ENCODE data around the gene GPI.
A peak's percentile ranks its signal among the peaks of the same experiment; 100 is the strongest.

GPI gene

DNA sequence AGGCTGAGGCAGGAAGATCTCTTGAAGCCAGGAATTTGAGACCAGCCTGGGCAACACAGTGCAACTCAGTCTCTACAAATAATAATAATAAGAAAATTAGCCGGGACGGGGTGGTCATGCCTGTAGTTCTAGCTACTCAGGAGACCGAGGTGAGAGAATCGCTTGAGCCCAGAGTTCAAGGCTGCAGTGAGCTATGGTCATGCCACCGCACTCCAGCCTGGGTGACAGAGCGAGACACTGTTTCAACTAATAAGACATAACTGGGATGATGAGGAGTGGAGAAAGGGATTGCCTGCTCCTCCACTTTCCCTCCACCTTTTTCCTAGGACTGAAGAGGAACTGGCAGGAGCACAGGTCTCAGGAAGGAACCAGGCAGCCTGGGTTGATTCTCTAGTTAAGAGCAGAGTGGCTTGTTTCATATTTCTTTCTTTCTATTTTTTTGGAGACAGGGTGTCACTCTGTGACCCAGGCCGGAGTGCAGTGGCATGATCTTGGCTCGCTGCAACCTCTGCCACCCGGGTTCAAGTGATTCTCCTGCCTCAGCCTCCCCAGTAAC lies 4.6 kb upstream of the GPI start:
- H3K4me1 ChIP-seq: peaks cover 15% of the 10 kb centered on the region
- no peak overlapping the region for H2AFZ ChIP-seq
- H3K9ac ChIP-seq: no peak overlapping the region
- H3K36me3 ChIP-seq (ENCODE audit: control insufficient read depth, insufficient read depth, low read length): no peaks in the 10 kb centered on the region
- TF ChIP-seq, protein P1, sequence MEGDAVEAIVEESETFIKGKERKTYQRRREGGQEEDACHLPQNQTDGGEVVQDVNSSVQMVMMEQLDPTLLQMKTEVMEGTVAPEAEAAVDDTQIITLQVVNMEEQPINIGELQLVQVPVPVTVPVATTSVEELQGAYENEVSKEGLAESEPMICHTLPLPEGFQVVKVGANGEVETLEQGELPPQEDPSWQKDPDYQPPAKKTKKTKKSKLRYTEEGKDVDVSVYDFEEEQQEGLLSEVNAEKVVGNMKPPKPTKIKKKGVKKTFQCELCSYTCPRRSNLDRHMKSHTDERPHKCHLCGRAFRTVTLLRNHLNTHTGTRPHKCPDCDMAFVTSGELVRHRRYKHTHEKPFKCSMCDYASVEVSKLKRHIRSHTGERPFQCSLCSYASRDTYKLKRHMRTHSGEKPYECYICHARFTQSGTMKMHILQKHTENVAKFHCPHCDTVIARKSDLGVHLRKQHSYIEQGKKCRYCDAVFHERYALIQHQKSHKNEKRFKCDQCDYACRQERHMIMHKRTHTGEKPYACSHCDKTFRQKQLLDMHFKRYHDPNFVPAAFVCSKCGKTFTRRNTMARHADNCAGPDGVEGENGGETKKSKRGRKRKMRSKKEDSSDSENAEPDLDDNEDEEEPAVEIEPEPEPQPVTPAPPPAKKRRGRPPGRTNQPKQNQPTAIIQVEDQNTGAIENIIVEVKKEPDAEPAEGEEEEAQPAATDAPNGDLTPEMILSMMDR (IDR thresholded peaks at IDR 0.05): no peak
- H3K27ac ChIP-seq: no peak overlapping the region
- peaks cover 2% of the 10 kb centered on the region for H3K79me2 ChIP-seq
- H3K4me2 ChIP-seq (ENCODE audit: low read length): no peak overlapping the region
- no peaks in the 10 kb centered on the region for H3K9me3 ChIP-seq (ENCODE audit: control insufficient read depth, low read length)
- no peak overlapping the region for H3K4me3 ChIP-seq (ENCODE audit: low read depth, low read length)
- no peaks in the 10 kb centered on the region for H3K27me3 ChIP-seq (ENCODE audit: control insufficient read depth, insufficient read depth, low read length)

DNA sequence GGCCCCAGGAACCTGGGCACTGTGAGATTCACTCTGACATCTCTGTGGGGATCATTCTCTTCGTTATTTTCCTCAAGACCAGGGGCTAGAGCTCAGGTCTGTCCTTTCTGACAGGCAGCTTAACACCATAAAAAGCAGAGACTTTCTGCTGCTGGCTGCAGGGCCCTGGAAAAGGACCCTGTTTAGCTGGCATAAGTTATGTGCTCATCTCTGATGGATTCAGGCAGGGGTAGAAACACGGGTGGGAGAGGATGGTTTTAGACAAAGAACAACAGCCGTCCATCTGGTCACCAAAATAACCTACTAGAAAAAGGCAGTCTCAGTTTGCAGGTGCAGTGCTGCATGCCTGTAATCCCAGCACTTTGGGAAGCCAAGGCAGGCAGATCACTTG lies 2.3 kb upstream of the GPI start:
- H3K4me1 ChIP-seq: peaks cover 17% of the 10 kb centered on the region
- no peak overlapping the region for H3K27ac ChIP-seq
- no peaks in the 10 kb centered on the region for H3K36me3 ChIP-seq (ENCODE audit: control insufficient read depth, insufficient read depth, low read length)
- no peaks in the 10 kb centered on the region for H3K9me3 ChIP-seq (ENCODE audit: control insufficient read depth, low read length)
- no peak overlapping the region for H3K9ac ChIP-seq
- H3K4me2 ChIP-seq (ENCODE audit: low read length): no peak overlapping the region
- no peak overlapping the region for H2AFZ ChIP-seq
- peaks cover 24% of the 10 kb centered on the region for H3K79me2 ChIP-seq
- H3K27me3 ChIP-seq (ENCODE audit: control insufficient read depth, insufficient read depth, low read length): no peaks in the 10 kb centered on the region
- H3K4me3 ChIP-seq (ENCODE audit: low read depth, low read length): no peak overlapping the region
- TF ChIP-seq, protein P1 (IDR thresholded peaks at IDR 0.05): no peak

DNA sequence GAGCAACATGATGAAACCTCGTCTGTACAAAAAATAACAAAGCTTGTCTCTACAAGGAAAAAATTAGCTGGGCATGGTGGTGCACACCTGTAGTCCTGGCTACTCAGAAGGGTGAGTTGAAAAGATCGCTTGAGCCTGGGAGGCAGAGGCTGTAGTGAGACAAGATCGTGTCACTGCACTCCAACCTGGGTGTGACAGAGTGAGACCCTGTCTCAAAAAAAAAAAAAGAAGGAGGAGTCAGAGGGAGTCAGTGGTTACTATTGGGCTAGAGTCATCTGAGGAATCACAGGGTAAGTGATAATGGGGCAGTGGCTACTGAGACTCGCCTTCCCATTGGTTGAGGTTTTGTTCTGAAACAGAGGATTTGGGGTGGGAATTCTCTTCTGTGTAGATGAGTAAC lies 1.9 kb upstream of the GPI start:
- H3K79me2 ChIP-seq: peaks cover 28% of the 10 kb centered on the region
- no peaks in the 10 kb centered on the region for H3K9me3 ChIP-seq (ENCODE audit: control insufficient read depth, low read length)
- no peak overlapping the region for H3K4me3 ChIP-seq (ENCODE audit: low read depth, low read length)
- no peak overlapping the region for H3K4me2 ChIP-seq (ENCODE audit: low read length)
- H2AFZ ChIP-seq: no peak overlapping the region
- H3K36me3 ChIP-seq (ENCODE audit: control insufficient read depth, insufficient read depth, low read length): no peaks in the 10 kb centered on the region
- TF ChIP-seq, protein P1 (IDR thresholded peaks at IDR 0.05): no peak
- no peak overlapping the region for H3K9ac ChIP-seq
- H3K27ac ChIP-seq: no peak overlapping the region
- H3K27me3 ChIP-seq (ENCODE audit: control insufficient read depth, insufficient read depth, low read length): no peaks in the 10 kb centered on the region
- peaks cover 17% of the 10 kb centered on the region for H3K4me1 ChIP-seq

DNA sequence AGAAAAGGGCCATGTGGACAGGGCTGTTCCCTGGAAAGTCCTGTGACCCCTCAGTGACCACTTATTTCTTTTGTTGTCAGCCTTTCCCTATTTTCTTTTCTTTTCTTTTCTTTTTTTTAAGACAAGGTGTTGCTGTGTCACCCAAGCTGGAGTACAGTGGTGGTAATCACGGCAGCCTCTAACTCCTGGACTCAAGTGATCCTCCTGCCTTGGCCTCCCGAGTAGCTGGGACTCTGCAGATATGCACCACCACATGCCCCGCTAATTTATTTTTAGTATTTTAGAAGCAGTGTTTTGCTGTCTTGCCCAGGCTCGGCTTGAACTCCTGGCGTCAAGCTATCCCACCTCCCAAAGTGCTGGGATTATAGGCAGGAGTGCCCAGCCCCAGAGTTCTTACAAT lies 1.1 kb upstream of the GPI start:
- Histone ChIP-seq H3K36me3 (ENCODE audit: control insufficient read depth, insufficient read depth, low read length) (no peaks in the 10 kb centered on the region), H3K9me3 (ENCODE audit: control insufficient read depth, low read length) (no peaks in the 10 kb centered on the region), H3K27me3 (ENCODE audit: control insufficient read depth, insufficient read depth, low read length) (no peaks in the 10 kb centered on the region), H3K4me1 (peaks cover 12% of the 10 kb centered on the region), H2AFZ (no peak overlapping the region), H3K27ac (no peak overlapping the region), H3K9ac (no peak overlapping the region), H3K79me2 (peaks cover 35% of the 10 kb centered on the region), H3K4me3 (ENCODE audit: low read depth, low read length) (no peak overlapping the region), H3K4me2 (ENCODE audit: low read length) (no peak overlapping the region)
- TF ChIP-seq, protein P1 (IDR thresholded peaks at IDR 0.05): no peak

DNA sequence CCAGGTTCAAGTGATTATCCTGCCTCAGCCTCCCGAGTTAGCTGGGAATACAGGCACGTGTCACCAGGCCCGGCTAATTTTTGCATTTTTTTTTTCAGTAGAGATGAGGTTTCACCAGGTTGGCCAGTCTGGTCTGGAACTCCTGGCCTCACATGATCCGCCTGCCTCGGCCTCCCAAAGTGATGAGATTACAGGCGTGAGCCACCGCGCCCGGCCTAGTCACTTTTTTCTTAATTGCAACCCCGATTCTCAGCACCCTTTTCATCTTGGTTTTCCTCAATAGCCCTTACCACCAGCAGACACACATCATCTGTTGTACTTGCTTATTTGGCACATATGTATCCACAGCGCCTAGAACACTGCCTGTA lies 550 bp upstream of the GPI start:
- Histone ChIP-seq H2AFZ (peak overlapping the region; percentile 86), H3K9ac (no peak overlapping the region), H3K4me3 (ENCODE audit: low read depth, low read length) (peak overlapping the region; percentile 94), H3K4me2 (ENCODE audit: low read length) (peak overlapping the region; percentile 57), H3K36me3 (ENCODE audit: control insufficient read depth, insufficient read depth, low read length) (no peaks in the 10 kb centered on the region), H3K27ac (peak overlapping the region; percentile 62), H3K9me3 (ENCODE audit: control insufficient read depth, low read length) (no peaks in the 10 kb centered on the region), H3K27me3 (ENCODE audit: control insufficient read depth, insufficient read depth, low read length) (no peaks in the 10 kb centered on the region), H3K79me2 (peaks cover 35% of the 10 kb centered on the region), H3K4me1 (peaks cover 10% of the 10 kb centered on the region)
- TF ChIP-seq, protein P1 (IDR thresholded peaks at IDR 0.05): no peak

Measured in parathyroid adenoma (tissue), 2 donors.